PFSK-1 (cell line): Measurements from ENCODE around the gene MACROH2A1.

Experiments used
- FOXP2 ChIP-seq: optimal IDR thresholded peaks from 2 replicates; pipeline ENCODE3; 2011; ENCODE audit warnings: borderline replicate concordance, control low read depth, inconsistent platforms; ENCODE audit not compliant: insufficient read depth; ENCODE audit errors: extremely low read length, extremely low read depth
- POLR2AphosphoS5 ChIP-seq: IDR thresholded peaks from 2 replicates; pipeline ENCODE4 v1.6.1; 2012; ENCODE audit warnings: low read depth, mild to moderate bottlenecking, control low read depth, low read length, moderate library complexity
- REST ChIP-seq, 2 experiments: IDR thresholded peaks; 2 replicates each; pipeline versions ENCODE4 v1.6.1 to v1.8.0; 2011 to 2012; ENCODE audit warnings: low read depth in 2 of 2, low read length in 2 of 2, control low read depth in 1 of 2, inconsistent platforms in 1 of 2, mild to moderate bottlenecking in 1 of 2, moderate library complexity in 1 of 2; ENCODE audit not compliant: insufficient read depth in 1 of 2
- SIN3A ChIP-seq: IDR thresholded peaks from 2 replicates; pipeline ENCODE4 v1.6.1; 2012; ENCODE audit warnings: mild to moderate bottlenecking, low read length, moderate library complexity, borderline replicate concordance; ENCODE audit not compliant: insufficient read depth
- TAF1 ChIP-seq: IDR thresholded peaks from 2 replicates; pipeline ENCODE4 v1.6.1; 2012; ENCODE audit warnings: low read length, control low read depth, borderline replicate concordance; ENCODE audit not compliant: insufficient read depth

- TF ChIP-seq REST (IDR thresholded peaks at IDR 0.05; ENCODE audit: insufficient read depth in 1 of 2, low read depth in 2 of 2, low read length in 2 of 2) = no peak
- TF ChIP-seq SIN3A = no peak
- TF ChIP-seq POLR2AphosphoS5 = no peak
- TF ChIP-seq TAF1 = no peak
- TF ChIP-seq FOXP2 = no peak
Measured at GRCh38 chr5:135402031-135402430, 3.0 kb upstream of the MACROH2A1 start.
